GM18873 (cell line): ENCODE data around the gene VSTM4.

Experiments used
- ATAC-seq: cut with Tn5 transposase; IDR thresholded peaks from one replicate; pipeline ENCODE4 v1.9.1; 2021; ENCODE audit warnings: mild to moderate bottlenecking, moderate library complexity, moderate number of reproducible peaks; ENCODE audit not compliant: unreplicated experiment, low FRiP score

VSTM4 gene

GRCh38 chr10:49143249-49143648 lies 27.9 kb upstream of the VSTM4 start:
- no peak for ATAC-seq

GRCh38 chr10:49141541-49142332 lies 26.4 kb upstream of the VSTM4 start:
- ATAC-seq: peak; percentile 73

GRCh38 chr10:49140304-49141177 lies 25.2 kb upstream of the VSTM4 start:
- no peak for ATAC-seq

GRCh38 chr10:49139846-49140195 lies 24.5 kb upstream of the VSTM4 start:
- ATAC-seq: no peak

- no peak for ATAC-seq
Observed at GRCh38 chr10:49139028-49139845, 23.9 kb upstream of the VSTM4 start.

GRCh38 chr10:49138361-49138891 lies 23.1 kb upstream of the VSTM4 start:
- no peak for ATAC-seq

GRCh38 chr10:49136525-49136924 lies 21.2 kb upstream of the VSTM4 start:
- no peak for ATAC-seq

- ATAC-seq: no peak
Observed at GRCh38 chr10:49135575-49136313, 20.4 kb upstream of the VSTM4 start.

GRCh38 chr10:49134327-49134726 lies 19.0 kb upstream of the VSTM4 start:
- no peak for ATAC-seq

GRCh38 chr10:49133706-49134248 lies 18.5 kb upstream of the VSTM4 start, which contains the start of gene FAM170B:
TSS of gene FAM170B (minus strand) at chr10:49134021. CDS start at chr10:49133918, 103 bp downstream.
- ATAC-seq: no peak

- ATAC-seq: no peak
Observed at GRCh38 chr10:49132362-49132737, 17.0 kb upstream of the VSTM4 start.

GRCh38 chr10:49131507-49132361 lies 16.4 kb upstream of the VSTM4 start:
- no peak for ATAC-seq

- ATAC-seq: no peak
Observed at GRCh38 chr10:49129376-49129775, 14.1 kb upstream of the VSTM4 start.

- ATAC-seq: no peak
Observed at GRCh38 chr10:49128854-49129253, 13.5 kb upstream of the VSTM4 start.

- no peak for ATAC-seq
Observed at GRCh38 chr10:49123981-49124950, 8.9 kb upstream of the VSTM4 start.

- ATAC-seq: no peak
Observed at GRCh38 chr10:49120911-49121310, 5.6 kb upstream of the VSTM4 start.

GRCh38 chr10:49119746-49120145 lies 4.4 kb upstream of the VSTM4 start:
- no peak for ATAC-seq
